ENCODE data around the gene MT1X.

Gene MT1X

DNA sequence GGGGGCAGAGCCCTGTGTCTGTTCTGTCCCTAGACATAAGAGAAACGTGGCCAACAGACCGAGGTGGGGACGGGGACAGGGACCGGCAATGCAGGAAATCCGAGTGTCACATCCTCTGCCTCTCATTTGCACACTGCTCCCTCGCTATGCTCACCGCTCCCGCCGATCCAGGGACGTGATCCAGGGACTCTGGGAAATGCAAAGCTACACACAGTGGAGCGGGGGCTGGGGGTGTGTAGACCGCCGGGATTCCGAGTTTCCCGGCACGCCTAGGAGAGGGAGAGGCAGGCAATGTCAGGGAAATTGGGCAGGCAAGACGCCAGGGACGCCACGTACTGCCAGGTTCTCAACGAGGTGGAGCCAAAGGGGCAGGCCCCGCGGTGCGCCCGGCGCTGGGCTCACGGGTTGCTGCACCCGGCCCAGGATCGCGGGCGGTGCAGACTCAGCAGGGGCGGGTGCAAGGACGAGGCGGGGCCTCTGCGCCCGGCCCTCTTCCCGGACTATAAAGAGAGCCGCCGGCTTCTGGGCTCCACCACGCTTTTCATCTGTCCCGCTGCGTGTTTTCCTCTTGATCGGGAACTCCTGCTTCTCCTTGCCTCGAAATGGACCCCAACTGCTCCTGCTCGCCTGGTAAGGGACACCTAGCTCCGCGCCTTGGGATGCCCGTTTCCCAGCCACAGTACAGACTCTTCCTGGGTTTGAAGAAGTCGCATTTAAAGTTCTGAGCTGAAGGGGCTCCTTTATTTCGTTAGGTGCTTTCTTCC is at the start of gene MT1X:
MT1X (plus strand) TSS at position 532 of the 764 bp plus-strand sequence; CDS start at position 603, 71 bp downstream.
- peak; percentile 79 for DNase-seq (ENCODE audit: low read depth)

DNA sequence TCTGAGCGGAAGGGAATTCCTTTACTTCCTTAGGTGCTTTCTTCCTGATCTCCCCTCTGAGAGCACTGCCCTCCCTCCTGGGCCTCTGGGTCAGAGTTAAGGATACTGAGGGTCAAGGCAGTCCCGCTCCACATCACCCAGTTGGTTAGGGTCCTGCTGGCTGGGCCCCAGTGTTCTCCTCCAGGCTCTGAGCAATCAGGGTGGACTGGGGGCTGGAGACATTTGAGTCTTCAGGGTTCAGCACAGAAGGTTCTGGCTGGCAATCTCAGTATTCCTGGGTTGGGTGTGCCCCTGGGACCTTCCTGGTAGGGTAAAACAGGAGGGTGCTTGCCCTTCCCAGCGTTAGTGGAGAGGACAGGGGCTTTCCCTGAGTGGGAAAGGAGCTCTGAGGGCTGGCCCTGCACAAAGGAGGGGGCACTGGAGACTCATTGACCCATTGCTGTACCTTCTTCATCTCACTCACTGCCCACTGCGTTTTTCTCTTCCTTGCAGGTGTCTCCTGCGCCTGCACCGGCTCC is 49.4 kb upstream of the MT1X start:
- DNase-seq (ENCODE audit: low read depth): no peak

DNA sequence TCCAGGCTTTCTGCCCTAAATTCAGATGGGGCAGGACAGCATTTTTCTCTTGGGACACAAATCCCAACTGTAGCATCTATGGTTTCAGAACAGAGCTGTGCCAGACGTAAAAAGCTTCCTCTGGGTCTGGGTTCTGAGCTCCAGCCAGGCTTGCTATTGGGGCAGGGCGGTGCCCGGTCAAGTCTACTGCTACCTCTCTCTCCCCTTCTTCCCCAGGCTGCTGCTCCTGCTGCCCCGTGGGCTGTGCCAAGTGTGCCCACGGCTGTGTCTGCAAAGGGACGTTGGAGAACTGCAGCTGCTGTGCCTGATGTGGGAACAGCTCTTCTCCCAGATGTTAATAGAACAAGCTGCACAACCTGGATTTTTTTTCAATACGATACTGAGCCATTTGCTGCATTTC is 48.7 kb upstream of the MT1X start:
- DNase-seq (ENCODE audit: low read depth): no peak

DNA sequence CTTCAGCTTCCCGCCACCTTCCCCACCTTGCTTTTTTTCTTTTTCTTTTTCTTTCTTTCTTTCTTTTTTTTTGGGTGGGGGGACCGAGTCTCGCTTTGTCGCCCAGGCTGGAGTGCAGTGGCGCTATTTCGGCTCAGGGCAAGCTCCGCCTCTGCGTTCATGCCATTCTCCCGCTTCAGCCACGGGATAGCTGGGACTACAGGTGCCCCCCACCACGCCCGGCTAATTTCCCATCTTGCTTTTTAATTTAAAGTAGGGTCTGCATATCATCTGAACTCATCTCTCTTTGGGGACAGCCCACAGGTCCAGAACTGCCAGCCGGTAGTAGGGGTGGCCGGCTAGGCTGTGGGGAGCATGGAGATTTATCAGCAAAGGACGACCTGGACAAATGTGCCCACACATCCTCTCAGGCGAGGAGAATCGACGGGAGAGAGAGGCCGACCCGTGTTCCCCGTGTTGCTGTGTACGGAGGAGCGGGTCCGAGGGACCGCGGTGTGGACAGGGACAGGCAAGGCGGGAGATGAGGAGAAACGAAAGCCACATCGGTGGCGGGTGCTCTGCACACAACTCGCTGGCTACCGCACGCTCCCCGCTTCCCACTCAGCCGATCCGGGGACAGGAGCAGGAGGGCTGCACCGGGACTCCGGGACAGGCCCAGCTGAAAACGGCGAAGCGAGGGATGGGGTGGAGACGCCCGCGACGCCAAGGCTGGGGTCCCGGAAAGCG is 47.4 kb upstream of the MT1X start:
- no peak for DNase-seq (ENCODE audit: low read depth)

DNA sequence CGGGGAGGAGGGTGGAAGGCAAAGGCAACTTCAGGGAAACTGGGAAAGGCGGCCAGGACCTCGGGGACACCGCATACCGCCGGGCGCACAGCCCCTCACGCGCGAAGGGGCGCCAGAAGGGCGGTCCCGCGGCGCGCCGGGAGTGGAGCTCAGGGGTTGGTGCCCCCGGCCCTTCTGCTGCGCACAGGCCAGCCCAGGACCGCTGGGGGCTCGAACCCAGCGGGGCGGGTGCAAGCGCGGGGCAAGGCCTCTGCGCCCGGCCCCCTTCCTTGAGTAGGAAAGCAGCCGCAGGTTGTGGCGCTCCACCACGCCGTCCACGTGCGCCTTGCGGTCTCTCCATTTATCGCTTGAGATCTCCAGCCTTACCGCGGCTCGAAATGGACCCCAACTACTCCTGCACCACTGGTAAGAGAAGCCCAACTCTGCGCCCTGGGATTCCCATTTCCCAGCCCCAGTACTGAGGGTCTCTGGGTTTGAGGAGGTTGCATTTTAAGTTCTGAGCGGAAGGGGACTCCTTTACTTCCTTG is 46.8 kb upstream of the MT1X start:
- no peak for DNase-seq (ENCODE audit: low read depth)

DNA sequence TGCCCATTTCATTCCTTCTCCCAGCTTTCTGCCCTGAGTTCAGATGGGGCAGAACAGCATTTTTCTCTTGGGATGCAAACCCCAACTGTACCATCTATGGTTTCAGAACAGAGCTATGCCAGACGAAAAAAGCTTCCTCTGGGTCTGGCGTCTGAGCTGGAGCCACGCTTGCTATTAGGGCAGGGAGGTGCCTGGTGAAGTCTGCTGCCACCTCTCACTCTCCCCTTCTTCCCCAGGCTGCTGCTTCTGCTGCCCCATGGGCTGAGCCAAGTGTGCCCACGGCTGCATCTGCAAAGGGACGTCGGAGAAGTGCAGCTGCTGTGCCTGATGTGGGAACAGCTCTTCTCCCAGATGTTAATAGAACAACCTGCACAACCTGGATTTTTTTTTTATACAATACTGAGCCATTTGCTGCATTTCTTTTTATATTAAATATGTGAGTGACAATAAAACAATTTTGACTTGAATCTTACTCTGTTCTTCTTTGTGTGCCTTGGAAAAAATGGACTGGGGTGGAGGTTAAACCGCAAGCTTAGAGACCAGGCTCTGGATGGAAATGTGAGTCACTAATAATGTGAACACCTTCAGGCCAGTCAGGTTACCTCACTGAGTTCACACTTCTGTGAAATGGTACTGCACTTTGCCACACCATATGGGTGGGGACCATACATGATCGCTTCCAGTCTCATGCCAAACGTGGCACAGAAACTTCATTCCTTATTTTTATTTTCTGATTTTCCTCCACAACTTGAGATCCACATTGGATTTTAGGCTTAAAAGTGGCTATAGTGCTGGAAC is 45.5 kb upstream of the MT1X start:
- no peak for DNase-seq (ENCODE audit: low read depth)

DNA sequence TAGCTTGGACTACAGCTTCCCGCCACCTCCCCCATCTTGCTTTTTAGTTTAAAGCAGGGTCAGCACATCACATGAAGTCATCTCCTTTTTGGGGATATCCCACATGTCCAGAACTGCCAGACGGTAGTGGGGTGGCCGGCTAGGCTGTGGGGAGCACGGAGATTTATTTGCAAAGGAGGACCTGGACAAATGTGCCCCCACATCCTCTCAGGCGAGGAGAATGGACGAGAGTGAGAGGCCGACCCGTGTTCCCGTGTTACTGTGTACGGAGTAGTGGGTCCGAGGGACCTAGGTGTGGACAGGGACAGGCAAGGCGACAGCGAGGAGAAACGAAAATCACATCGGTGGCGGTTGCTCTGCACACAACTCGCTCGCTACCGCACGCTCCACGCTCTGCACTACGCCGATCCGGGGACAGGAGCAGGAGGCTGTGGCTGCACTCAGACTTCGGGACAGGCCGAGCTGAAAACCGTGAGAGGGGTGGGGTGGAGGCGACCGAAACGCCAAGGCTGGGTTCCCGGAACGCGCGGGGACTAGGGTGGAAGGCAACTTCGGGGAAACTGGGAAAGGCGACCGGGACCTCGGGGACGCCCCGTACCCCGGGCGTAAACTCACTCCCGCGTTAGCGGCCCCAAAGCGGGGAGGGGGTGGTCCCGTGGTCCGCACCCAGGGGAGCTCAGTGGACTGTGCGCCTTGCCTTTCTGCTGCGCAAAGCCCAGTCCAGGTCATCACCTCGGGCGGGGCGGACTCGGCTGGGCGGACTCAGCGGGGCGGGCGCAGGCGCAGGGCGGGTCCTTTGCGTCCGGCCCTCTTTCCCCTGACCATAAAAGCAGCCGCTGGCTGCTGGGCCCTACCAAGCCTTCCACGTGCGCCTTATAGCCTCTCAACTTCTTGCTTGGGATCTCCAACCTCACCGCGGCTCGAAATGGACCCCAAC is 44.2 kb upstream of the MT1X start, which contains the start of gene MT1A:
MT1A (plus strand) TSS at position 853 of the 937 bp plus-strand sequence; CDS start at position 926, 73 bp downstream.
- DNase-seq (ENCODE audit: low read depth): no peak

DNA sequence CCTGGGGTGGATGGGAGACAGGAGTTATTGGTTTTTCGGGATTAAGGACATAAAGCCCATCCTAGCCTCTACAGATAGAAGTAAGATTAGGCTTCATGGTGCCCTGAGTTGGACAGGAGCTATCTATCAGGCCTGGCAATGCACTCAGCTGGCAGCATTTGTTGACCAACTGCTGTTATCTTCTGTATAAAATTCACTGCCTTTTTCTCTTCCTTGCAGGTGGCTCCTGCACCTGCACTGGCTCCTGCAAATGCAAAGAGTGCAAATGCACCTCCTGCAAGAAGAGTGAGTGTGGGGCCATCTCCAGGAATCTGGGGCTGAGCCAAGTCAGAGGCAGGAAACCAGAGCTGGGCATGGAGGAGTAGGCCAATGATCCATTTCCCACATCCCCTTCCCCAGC is 43.2 kb upstream of the MT1X start:
- DNase-seq (ENCODE audit: low read depth): no peak

DNA sequence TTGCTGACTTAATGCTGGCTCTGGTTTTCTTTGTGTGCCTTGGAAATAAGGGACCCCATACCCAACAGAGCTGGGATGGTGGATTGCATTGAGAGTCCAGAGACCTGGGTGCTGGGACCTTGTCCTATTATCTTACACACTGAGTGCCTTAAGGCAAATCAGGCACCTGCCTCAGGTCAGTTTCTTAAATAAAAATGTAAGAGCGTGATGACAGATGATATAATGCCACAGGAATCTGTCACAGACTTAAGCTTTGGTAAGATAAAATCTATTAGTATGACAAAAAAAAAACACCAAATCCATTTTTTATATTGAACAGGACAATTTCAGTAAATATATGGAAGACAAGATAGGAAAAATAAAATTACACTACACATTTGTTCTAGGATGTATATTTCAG is 42.2 kb upstream of the MT1X start:
- DNase-seq (ENCODE audit: low read depth): no peak

DNA sequence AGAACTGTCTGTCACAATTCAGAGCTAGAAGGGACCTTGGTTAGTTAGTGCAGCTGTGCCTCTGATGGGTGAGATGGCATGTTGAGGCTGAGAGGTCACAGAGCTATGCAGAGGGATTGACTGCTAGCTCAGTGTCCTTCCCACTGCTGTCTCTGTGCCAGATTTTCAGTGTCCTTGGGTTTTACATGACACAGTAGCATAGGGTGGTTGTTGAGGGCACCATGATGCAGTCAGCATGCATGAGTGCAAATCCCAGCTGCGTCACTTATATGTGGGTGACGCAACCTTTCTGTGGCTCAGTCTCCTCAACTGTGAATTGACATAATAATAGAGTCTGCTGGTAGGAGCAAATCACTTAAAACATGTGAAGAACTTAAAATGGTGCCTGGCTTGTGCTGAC is 41.1 kb upstream of the MT1X start:
- no peak for DNase-seq (ENCODE audit: low read depth)

DNA sequence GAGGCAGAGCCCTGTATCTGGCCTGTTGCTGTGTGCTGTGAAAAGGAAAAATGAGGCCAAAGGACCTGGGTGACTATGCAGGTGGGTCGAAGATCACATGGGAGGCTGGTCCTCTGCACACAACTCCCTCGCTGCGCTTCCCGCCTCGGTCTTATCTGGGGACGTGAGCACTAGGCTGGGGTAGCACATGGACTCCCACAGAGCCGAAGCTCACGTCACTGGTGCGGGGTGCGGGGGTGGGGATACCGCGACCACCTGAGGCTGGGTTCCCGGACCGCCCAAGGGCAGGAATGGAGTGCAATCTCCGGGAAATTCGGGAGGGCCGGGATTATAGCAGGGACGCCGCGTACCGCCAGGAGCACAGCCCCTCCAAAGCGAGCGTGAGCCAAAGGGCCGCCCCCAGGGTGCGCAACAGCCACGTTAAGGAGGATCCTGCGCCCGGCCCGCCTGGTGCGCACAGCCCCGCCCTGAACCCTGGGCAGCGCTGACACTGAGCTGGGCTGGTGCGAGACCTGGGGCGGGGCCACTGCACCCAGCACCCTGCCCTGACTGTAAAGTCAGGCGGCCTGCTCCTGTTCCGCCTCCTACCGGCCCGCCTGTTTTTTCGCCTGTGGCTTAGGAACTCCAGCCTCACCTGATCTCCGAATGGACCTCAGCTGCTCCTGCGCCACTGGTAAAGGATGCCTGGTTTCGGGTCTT is 39.0 kb upstream of the MT1X start:
- DNase-seq (ENCODE audit: low read depth): peak; percentile 67

DNA sequence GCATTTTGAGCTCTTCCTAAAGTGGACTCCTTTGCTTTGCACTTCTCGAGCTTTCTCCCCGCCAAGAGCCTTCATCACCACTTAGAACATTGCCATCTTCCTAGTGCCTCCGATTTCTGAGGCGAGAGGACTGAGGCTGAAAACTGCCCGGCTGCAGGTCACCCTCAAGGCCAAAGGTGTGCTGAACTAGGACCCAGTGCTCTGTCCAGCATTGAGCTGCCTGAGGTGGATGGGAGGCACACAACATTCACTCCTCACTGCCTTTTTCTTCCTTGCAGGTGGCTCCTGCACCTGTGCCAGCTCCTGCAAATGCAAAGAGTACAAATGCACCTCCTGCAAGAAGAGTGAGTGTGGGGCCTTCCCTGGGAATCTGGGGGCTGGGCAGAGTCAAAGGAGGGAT is 38.4 kb upstream of the MT1X start:
- no peak for DNase-seq (ENCODE audit: low read depth)

DNA sequence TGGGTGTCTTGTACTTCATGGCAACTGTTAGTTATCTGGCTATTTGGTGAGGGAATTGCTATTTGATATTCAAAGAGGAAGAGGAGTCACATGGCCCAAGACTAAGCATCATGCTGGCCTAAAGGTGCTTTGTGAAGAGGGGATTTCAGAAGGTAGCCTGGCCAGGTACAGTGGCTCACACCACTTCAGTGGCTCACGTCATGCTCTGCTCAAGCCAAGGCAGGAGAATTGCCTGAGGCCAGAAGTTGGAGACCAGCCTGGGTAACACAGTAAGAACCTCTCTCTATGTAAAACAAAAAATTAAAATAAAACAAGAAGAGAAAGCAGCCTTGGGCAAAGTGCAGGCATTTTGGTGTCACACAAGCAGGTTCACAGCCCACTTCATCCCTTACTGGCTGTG is 37.0 kb upstream of the MT1X start:
- no peak for DNase-seq (ENCODE audit: low read depth)

DNA sequence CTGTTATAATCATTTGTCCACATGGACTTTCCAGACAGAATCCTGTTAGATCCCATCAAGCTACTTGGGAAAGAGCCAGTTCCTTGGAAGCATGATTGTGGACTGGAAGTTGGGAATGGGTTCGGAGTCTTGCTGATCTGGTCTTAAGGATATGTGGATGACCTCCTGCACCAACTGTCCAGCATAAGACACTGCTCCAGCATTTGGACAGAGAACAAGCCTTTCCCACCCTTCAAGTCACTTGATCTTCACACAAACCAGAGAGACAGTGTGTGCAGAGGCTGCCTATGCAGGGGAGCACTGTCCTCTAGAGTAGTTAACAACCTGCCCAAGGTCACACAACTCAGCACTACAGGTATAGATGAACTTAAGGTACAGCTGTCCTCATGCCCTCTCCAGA is 36.4 kb upstream of the MT1X start:
- DNase-seq (ENCODE audit: low read depth): no peak

DNA sequence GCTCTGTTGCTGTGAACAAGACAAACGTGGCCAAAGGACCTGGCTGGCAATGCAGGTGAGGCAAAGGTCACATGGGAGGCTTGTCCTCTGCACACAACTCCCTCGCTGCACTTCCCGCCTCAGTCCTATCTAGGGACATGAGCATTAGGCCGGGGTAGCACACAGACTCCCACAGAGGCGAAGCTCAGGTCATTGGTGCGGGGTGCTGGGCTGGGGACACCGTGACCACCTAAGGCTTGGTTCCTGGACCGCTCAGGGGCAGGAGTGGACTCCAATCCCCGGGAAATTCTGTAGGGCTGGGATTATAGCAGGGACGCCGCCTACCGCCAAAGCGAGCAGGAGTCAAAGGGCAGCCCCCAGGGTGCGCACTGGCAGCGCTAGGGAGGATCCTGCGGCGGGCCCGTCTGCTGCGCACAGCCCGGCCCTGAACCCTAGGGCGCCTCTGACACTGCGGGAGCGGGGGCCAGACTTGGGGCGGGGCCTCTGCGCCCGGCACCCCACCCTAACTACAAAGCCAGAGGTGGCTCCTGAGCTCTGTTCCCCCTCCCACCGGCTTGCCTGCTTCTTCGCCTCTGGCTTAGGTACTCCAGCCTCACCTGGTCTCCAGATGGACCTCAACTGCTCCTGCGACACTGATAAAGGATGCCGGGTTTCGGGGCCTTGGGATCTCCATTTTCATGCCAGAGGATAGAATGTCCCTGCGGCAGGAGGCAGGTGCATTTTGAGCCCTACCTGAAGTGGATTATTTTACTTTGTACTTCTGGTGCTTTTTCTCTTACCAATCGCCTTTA is 34.4 kb upstream of the MT1X start:
- no peak for DNase-seq (ENCODE audit: low read depth)

DNA sequence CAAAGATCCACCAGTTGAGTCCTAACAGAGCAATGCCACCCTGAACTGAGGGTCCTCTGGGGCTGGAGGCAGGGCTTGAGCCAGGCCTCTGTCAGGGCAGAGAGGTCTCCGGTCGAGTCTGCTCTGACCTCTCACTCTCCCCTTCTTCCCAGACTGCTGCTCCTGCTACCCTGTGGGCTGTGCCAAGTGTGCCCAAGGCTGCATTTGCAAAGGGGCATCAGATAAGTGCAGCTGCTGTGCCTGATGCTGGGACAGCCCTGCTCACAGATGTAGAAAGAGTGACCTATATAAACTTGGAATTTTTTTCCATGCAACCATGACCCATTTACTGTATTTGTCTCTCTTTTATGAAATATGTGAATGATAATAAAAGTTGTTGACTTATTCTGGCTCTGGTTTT is 33.0 kb upstream of the MT1X start:
- no peak for DNase-seq (ENCODE audit: low read depth)

DNA sequence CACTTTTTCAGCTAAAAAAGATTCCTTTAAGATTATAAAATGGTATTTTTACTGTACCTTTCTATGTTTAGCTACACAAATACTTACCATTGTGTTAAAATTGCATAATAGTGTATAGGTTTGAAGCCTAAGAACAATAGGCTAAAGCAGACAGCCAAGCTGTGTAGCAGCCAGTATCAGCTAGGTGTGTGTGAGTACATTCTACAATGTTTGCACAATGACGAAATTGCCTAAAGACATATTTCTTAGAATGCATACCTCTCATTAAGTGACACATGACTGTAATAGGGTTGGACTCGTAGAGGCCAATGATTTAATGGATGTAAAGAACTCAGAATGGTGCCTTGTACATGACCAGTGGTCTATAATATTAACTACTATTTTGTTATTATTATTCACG is 32.5 kb upstream of the MT1X start:
- DNase-seq (ENCODE audit: low read depth): no peak

DNA sequence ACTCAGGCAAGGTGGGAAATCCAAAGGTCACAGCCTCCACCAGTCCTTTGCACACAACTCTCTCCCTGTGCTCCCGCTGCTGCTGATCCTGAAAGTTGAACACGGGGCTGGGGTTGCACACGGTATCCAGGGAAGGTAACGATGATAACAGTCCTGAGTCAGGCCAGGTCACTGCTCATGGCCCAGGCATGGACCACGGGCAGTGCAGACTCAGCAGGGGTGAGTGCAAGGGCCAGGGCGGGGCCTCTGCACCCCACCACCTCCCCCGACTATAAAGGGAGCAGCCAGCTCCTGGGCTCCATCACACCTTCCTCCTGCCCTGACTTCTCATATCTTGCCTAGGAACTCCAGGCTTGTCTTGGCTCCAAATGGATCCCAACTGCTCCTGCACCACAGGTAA is 30.7 kb upstream of the MT1X start, which contains the start of gene MT1B:
MT1B (plus strand) TSS at position 301 of the 400 bp plus-strand sequence; CDS start at position 369, 68 bp downstream.
- DNase-seq (ENCODE audit: low read depth): no peak

DNA sequence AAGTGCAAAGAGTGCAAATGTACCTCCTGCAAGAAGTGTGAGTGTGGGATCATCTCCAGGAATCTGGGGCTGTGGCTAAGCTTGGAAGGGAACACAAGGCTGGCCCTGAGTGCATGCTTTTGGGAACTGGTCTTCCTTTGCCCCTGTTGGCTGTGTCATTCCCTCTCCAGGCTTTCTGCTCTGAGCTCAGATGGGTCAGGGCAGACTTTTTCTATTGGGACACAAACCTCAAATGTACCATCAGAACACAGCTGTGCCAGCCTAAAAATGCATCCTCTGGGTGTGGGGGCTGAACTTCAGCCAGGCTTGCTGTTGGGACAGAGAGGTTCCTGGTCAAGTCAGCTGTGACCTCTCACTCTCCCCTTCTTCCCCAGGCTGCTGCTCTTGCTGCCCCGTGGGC is 29.7 kb upstream of the MT1X start:
- DNase-seq (ENCODE audit: low read depth): no peak

DNA sequence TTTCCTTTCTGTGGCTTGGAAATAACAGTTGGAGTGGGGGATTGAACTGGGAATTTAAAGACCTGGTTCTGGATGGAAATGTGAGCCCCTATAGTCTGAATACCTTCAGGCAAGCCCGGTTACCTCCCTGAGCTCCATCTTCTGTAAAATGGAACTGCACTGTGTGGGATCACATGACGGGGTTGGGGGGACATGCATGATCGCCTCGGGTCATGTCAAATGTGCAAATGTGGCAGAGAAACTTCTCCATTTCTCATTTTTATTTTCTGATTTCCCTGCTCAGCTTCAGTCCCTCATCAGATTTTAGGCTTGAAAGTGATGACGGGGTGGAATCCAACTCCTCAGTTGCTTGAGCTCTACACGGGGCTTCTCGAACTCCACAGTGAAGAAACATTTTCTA is 29.1 kb upstream of the MT1X start:
- no peak for DNase-seq (ENCODE audit: low read depth)
